PFSK-1 (cell line): Measurements from ENCODE around the gene KIF13A.

ENCODE experiments used
- FOXP2 ChIP-seq: optimal IDR thresholded peaks from 2 replicates; pipeline ENCODE3; 2011; ENCODE audit warnings: borderline replicate concordance, control low read depth, inconsistent platforms; ENCODE audit not compliant: insufficient read depth; ENCODE audit errors: extremely low read length, extremely low read depth
- POLR2AphosphoS5 ChIP-seq: IDR thresholded peaks from 2 replicates; pipeline ENCODE4 v1.6.1; 2012; ENCODE audit warnings: low read depth, mild to moderate bottlenecking, control low read depth, low read length, moderate library complexity
- SIN3A ChIP-seq: IDR thresholded peaks from 2 replicates; pipeline ENCODE4 v1.6.1; 2012; ENCODE audit warnings: mild to moderate bottlenecking, low read length, moderate library complexity, borderline replicate concordance; ENCODE audit not compliant: insufficient read depth
- TAF1 ChIP-seq: IDR thresholded peaks from 2 replicates; pipeline ENCODE4 v1.6.1; 2012; ENCODE audit warnings: low read length, control low read depth, borderline replicate concordance; ENCODE audit not compliant: insufficient read depth
- TF ChIP-seq, protein P1 (sequence below), 2 experiments: IDR thresholded peaks; 2 replicates each; pipeline versions ENCODE4 v1.6.1 to v1.8.0; 2011 to 2012; ENCODE audit warnings: low read depth in 2 of 2, low read length in 2 of 2, control low read depth in 1 of 2, inconsistent platforms in 1 of 2, mild to moderate bottlenecking in 1 of 2, moderate library complexity in 1 of 2; ENCODE audit not compliant: insufficient read depth in 1 of 2

Gene KIF13A

GRCh38 chr6:17979479-17979878, 8.0 kb downstream of the KIF13A start:
- TF ChIP-seq TAF1 (no peak), FOXP2 (no peak)

DNA sequence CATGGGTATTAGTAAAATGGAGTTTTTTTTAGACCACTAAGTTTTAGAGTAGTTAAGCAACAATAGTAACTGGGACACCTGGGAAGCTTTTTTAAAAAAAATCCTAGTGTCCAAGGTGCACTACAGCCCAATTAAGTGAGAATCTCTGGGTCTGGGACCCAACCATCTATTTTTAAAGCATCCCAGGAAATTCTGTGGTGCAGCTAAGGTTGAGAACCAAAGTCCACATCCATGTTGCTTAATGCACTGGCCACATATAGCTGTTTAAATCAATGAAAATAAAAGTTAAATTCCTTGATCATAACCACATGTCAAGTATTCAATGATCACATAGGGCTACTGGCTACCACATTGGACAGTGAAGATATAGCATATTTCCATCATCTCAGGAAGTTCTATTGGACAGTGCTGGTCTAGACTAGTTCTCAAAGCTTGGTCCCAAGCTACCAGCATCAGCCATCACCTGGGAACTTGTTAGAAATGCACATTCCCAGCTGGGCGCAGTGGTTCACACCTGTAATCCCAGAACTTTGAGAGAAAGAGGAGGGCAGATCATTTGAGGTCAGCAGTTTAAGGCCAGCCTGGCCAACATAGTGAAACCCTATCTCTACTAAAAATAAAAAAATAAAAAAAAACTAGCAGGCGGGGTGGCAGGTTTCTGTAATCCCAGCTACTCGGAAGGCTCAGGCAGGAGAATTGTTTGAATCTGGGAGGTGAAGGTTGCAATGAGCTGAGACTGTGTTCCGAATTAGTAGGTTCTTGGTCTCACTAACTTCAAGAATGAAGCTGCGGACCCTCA, 12.7 kb downstream of the KIF13A start:
- TF ChIP-seq POLR2AphosphoS5 = no peak
- TF ChIP-seq SIN3A = no peak
- no peak for TF ChIP-seq FOXP2

DNA sequence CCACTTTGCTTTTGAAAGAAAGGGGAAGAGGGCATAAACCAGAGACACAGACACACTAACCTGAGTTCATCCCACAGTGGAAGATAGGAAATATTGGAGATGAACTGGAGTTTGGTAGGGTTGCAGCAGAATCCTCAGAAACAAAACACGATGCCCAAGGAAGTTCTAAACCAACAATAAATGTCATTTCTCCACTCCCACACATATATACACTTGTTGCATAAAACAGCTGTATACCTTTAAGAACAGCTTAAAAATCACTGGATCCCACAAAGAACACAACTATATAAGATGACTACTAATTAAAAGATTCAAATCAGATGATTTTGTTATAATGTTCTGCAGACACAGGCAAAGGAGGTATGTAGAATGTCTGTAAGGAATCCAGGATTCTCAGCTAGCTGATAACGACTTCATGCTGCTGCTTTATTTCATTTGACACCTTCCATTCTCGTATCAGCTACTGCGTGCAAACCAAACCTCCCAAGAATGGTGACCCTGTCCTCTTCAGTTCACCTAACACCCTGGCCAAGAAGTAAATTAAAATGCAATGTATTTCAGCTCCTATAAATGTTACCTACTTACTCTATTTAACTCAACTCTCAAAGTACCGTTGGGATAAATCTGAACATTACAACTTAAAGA, 14.3 kb downstream of the KIF13A start:
- TF ChIP-seq FOXP2 (no peak), POLR2AphosphoS5 (no peak), SIN3A (no peak), TAF1 (no peak)
- TF ChIP-seq, protein P1, sequence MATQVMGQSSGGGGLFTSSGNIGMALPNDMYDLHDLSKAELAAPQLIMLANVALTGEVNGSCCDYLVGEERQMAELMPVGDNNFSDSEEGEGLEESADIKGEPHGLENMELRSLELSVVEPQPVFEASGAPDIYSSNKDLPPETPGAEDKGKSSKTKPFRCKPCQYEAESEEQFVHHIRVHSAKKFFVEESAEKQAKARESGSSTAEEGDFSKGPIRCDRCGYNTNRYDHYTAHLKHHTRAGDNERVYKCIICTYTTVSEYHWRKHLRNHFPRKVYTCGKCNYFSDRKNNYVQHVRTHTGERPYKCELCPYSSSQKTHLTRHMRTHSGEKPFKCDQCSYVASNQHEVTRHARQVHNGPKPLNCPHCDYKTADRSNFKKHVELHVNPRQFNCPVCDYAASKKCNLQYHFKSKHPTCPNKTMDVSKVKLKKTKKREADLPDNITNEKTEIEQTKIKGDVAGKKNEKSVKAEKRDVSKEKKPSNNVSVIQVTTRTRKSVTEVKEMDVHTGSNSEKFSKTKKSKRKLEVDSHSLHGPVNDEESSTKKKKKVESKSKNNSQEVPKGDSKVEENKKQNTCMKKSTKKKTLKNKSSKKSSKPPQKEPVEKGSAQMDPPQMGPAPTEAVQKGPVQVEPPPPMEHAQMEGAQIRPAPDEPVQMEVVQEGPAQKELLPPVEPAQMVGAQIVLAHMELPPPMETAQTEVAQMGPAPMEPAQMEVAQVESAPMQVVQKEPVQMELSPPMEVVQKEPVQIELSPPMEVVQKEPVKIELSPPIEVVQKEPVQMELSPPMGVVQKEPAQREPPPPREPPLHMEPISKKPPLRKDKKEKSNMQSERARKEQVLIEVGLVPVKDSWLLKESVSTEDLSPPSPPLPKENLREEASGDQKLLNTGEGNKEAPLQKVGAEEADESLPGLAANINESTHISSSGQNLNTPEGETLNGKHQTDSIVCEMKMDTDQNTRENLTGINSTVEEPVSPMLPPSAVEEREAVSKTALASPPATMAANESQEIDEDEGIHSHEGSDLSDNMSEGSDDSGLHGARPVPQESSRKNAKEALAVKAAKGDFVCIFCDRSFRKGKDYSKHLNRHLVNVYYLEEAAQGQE (IDR thresholded peaks at IDR 0.05; ENCODE audit: insufficient read depth in 1 of 2, low read depth in 2 of 2, low read length in 2 of 2) = no peak

DNA sequence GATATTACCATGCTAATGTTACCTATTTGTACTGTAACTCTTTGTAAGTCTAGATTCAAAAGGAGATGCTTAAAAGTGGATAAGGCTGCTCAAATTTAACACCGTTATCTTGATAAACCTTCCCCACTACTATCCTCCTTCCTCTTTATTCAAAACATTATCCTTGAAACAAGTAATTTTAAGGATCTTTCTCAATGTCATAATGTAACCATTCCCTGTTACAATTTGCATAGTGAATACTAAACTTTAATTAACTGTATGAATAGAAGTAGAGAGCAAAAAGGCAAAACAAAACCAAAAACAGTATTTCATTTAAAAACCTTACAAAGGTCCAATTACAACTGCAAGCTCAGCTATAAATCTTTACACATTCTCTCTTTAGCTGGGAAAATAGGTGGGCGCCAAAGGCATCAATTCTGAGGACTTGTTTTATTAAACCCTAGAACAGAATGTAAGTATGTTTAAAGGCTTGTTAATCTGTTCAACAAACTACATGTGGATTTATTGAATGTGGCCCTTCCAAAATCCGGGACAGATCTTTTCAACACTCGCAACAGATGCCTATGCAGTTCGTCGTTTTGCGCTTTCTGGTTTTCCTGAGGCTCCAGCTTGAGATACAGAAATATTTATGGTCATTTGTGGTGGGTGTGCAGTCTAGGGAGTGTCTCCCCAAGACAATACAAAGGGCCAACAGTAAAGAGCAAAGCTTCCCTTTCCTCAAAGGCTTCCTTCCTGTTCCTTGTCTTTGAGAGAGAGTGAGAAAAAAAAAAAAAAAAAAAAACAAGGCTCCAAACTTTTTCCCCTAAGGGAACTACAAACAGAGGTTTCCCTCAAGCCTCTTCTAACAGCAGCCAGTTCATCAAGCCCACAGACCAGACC, 15.1 kb downstream of the KIF13A start:
- TF ChIP-seq FOXP2 (no peak), TAF1 (no peak), SIN3A (no peak), POLR2AphosphoS5 (no peak)
- TF ChIP-seq, protein P1 (IDR thresholded peaks at IDR 0.05; ENCODE audit: insufficient read depth in 1 of 2, low read depth in 2 of 2, low read length in 2 of 2) = no peak

- TF ChIP-seq SIN3A (no peak), TAF1 (no peak), FOXP2 (no peak), POLR2AphosphoS5 (no peak)
- TF ChIP-seq, protein P1 (IDR thresholded peaks at IDR 0.05; ENCODE audit: insufficient read depth in 1 of 2, low read depth in 2 of 2, low read length in 2 of 2) = no peak
These were observed 16.0 kb downstream of the KIF13A start for GRCh38 chr6:17971128-17972073.
